Activated CD4-positive, alpha-beta T cell treated with anti-CD3 and anti-CD28 coated beads, Interleukin-2, amount 50 U/mL, for 48 hours (primary cell): ENCODE measurements around the gene SDHAF4.
"Not testable (repeated sequence)": the region's sequence is repeated elsewhere in the genome, so short reads cannot be mapped to it uniquely, and the experiment has no call there.

ENCODE experiments used
- DNase-seq, 2 experiments: peaks; one replicate each; pipeline ENCODE4 v3.0.0-alpha.2; 2020

SDHAF4 gene

DNA sequence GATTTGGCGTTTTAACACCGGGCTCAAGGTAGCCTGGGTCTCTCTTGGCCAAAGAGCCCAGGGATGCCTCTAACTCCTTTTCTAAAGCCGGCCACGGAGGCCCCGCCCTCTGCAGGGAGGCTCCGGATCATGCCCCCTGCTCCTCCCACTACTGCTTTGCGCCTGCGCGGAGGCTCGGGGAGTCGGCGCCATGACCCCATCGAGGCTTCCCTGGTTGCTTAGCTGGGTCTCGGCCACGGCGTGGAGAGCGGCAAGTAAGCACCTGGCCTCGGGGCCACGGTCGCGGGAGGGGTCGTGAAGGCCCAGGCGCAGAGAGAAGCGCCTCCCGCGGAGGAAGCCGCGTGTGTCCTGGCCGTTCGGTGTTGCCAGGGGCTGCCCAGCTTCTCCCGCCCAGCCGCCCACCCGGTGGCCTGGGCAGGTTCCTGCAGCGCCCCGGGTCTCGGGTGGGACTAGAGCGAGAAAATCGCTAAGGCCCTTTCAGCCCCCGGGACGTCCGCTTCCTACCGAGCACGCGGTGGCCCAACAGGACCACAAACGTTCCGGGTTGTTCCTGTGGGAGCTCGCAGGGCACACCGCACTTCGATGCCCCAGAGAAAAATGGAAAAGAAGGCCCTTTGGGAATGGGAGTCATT is at the start of gene SDHAF4:
Gene SDHAF4 (plus strand): TSS at position 180 of the 632 bp plus-strand sequence. CDS start 11 bp downstream, at position 191.
- peak; percentile 96 for DNase-seq

- DNase-seq, result no peak
Measured at GRCh38 chr6:70518723-70519122, 48.0 kb upstream of the SDHAF4 start.

DNA sequence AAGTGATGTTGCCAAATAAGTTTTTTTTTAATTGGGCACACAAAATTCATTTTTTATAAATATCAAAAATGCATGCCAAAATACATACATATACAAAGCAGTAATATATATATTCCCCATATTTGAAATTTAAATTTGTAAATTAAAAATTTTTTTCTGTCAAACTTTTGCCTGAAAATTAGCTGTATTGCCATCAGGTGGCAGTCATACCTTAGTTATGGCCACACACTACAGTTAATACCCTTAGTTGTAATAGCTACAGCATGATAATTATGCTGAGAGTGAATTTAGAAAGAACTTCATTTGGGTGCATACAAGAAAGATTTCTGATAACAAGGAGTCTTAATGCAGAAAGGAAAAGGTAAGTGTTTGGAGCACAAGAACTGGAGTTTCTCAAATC is 46.2 kb upstream of the SDHAF4 start:
- DNase-seq, result no peak

GRCh38 chr6:70524721-70525286 is 41.9 kb upstream of the SDHAF4 start:
- no peak for DNase-seq

DNA sequence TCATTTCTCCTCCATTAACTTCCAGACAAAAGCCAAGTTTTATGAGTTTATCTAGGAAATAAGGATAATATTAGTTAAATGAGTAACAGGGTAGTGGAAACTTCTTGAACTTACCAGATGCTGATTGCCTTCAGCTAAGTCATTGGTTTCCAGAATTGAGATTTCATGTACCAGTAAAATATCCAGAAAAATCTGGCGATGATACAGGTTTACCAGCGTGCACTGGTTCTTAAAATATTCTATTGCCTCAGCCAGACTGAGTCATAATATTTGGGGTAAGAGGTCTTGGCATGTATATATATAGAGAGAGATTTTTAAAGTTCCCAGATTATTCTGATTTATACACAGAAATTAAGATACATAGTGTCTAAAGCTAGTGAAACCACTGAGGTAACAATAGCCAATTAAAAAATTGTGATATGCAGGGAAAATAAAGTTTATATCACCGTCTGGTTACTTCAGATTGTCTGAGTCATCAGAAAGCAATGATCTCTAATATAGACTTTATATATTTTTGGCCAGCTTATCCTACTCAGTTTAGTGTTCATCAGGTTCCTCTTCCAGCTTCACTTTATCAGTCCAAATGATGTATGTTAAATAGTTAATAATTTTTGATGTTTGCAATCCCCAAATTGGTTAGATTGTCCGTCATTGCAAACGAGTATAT is 39.5 kb upstream of the SDHAF4 start:
- DNase-seq, result no peak

DNA sequence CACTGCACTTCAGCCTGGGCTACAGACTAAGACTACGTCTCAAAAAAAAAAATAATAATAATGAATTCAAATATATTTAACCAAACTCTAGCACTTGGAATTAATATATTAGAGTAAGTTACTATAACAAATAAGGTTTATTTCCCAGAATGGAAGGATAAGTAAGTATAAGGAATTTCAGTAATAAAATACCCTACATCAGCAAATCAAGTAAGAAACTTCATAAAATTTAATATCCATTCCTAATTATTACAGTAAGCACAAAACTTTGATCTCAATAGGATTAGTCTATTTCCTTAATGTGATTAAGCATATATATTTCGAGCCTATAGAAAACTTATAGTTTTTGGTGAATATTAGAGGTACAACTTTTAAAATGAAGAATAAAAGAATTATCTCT is 36.7 kb upstream of the SDHAF4 start:
- no peak for DNase-seq

DNA sequence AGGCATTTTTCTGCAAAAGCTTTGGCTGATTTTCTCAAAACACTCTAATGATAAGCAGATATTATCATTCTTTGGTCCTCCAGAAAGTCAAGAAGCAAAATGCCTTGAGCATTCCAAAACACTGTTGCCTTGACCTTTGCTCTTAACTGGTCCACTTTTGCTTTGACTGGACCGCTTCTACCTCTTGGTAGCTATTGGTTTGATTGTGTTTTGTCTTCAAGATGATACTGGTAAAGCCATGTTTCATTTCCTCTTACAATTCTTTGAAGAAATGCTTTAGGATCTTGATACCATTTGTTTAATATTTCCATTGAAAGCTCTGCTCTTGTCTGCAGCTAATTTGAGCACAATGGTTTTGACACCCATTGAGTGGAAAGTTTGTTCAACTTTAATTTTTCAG is 35.6 kb upstream of the SDHAF4 start:
- no peak for DNase-seq

GRCh38 chr6:70537266-70537665 is 29.5 kb upstream of the SDHAF4 start:
- no peak for DNase-seq

GRCh38 chr6:70538376-70538775 is 28.4 kb upstream of the SDHAF4 start:
- no peak for DNase-seq

DNA sequence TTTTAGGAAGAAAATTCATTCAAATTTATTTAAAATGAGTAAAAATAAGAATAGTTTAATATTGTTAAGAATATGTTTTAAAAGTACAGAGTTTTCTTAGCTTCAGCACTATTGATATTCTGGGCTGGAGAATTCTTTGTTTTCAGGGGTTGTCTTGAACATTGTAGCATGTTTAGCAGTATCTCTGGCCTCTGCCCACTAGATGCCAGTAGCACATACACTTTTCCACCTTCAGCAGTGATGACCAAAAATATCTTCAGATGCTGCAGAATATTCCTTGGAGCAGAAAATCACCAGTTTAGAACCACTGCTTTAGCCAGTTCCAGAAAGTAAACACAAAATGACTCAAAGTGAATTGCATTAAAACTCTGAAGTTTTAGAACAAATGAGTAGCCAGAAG is 19.4 kb upstream of the SDHAF4 start:
- no peak for DNase-seq

- DNase-seq, result no peak
Measured at GRCh38 chr6:70547905-70548304, 18.8 kb upstream of the SDHAF4 start.

GRCh38 chr6:70549327-70549726 is 17.4 kb upstream of the SDHAF4 start:
- DNase-seq, result no peak

DNA sequence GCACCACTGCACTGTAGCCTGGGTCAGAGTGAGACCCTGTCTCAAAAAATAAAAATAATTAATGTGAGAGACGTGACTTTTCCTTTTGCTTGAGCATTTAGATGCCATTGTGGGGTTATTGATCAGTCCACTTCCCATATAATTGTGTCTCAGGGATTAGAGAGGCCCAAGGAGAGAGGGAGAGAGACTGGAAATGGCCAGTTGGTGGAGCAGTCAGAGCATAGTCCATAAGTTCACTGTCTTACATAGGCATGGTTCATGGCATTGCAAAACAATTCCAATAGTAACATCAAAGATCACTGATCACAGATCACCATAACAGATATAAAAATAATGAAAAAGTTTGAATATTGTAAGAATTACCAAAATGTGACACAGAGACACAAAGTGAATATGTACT is 15.2 kb upstream of the SDHAF4 start:
- DNase-seq, result no peak

DNA sequence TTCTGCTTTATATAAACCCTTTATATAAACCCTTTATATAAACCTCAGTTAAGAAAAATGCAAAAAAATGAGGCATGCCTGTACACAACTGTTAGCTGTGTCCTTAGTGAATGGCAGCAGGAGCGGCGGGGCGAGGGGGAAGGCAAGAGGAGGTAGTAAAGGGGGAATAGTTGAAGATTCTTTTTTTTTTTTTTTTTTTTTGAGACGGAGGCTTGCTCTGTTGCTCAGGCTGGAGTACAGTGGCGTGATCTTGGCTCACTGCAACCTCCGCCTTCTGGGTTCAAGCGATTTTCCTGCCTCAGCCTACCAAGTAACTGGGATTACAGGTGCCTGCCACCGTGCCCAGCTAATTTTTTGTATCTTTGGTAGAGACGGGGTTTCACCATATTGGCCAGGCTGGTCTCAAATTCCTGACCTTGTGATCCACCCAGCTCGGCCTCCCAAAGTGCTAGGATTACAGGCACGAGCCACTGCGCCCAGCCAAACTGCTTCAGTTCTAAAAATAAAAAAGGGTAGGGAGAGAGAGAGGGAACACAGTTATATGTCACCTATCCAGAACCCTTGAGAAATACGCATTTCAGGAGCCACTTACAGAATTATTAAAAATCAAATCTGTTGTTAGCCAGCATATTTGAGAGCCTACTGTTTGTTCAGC is 14.3 kb upstream of the SDHAF4 start:
- DNase-seq, result not testable (repeated sequence)

GRCh38 chr6:70552974-70553373 is 13.8 kb upstream of the SDHAF4 start:
- no peak for DNase-seq

GRCh38 chr6:70557998-70558397 is 8.7 kb upstream of the SDHAF4 start:
- no peak for DNase-seq

GRCh38 chr6:70562401-70562800 is 4.3 kb upstream of the SDHAF4 start:
- not testable (repeated sequence) for DNase-seq

DNA sequence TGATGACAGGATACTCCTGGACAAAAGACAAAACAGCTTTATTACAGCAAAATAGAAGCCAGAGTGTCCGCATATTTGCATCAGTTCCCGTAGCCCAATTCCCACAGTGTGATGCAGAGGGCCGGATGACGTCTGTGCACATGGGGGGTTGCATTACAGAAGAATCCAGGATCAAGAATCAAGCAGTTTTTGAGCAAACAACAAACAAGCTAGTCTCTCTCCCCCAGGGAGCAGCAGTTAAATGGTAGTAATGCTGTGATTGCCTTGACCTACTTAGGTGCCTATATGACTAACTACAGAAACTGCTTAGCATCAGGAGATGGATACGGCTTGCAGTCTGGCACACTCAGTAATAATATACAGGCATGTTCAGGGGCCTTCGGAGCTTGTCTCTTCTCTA is 3.2 kb upstream of the SDHAF4 start:
- DNase-seq, result no peak

DNA sequence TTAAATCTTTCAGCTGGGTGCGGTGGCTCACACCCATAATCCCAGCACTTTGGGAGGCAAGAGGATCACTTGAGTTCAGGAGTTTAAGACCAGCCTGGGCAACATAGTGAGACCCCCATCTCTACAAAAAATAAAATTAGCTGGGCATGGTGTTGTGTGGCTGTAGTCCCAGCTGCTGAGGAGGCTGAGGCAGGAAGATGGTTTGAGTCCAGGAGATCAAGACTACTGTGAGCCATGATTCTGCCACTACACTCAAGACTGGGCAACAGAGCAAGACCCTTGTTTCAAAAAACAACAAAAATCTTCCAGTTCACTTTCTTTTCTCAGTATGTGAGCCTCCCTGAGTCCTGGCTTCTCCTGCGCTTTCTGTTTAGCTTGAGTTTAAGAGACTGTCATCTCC is 7.9 kb downstream of the SDHAF4 start:
- no peak for DNase-seq

GRCh38 chr6:70575899-70576495 is 9.3 kb downstream of the SDHAF4 start:
- DNase-seq, result no peak

GRCh38 chr6:70586114-70586513 is 19.4 kb downstream of the SDHAF4 start:
- no peak for DNase-seq

GRCh38 chr6:70590400-70590799 is 23.7 kb downstream of the SDHAF4 start:
- no peak for DNase-seq

- no peak for DNase-seq
Measured at GRCh38 chr6:70592391-70593117, 25.8 kb downstream of the SDHAF4 start.
